ENCODE measurements around the gene MFSD12.

DNA sequence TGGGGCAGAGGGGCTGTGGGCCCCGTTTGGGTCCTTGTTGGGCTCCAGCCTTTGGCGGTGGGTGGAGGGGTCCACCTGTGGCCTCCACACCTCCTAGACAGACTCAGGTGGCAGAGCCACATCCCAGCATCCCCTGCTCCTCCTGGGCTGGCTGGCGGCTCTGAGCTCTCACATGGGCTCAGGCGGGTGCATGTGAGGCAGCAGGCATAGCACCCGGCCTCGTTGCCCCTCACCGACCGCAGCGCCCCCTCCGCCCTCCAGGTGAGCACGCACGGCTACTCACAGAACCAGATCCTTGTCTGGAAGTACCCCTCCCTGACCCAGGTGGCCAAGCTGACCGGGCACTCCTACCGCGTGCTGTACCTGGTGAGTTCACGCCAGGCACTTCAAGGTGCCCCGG lies 24.4 kb downstream of the MFSD12 start:
- TF ChIP-seq, protein P1, sequence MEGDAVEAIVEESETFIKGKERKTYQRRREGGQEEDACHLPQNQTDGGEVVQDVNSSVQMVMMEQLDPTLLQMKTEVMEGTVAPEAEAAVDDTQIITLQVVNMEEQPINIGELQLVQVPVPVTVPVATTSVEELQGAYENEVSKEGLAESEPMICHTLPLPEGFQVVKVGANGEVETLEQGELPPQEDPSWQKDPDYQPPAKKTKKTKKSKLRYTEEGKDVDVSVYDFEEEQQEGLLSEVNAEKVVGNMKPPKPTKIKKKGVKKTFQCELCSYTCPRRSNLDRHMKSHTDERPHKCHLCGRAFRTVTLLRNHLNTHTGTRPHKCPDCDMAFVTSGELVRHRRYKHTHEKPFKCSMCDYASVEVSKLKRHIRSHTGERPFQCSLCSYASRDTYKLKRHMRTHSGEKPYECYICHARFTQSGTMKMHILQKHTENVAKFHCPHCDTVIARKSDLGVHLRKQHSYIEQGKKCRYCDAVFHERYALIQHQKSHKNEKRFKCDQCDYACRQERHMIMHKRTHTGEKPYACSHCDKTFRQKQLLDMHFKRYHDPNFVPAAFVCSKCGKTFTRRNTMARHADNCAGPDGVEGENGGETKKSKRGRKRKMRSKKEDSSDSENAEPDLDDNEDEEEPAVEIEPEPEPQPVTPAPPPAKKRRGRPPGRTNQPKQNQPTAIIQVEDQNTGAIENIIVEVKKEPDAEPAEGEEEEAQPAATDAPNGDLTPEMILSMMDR (IDR thresholded peaks at IDR 0.05), result no peak
- no peak for TF ChIP-seq POLR2A (IDR thresholded peaks at IDR 0.05)

Data from heart left ventricle (tissue), 13 donors.